Stimulated activated CD4-positive, alpha-beta T cell treated with anti-CD3 and anti-CD28 coated beads, Interleukin-4, amount 100 ng/mL, for 4 hours (primary cell): Measurements from ENCODE around the gene BBX.

Source experiments
- DNase-seq, 2 experiments: peaks; one replicate each; pipeline ENCODE4 v3.0.0-alpha.2; 2020

The BBX gene

GRCh38 chr3:107850681-107851080 is 327.9 kb downstream of the BBX start:
- no peak for DNase-seq

- no peak for DNase-seq
Observed at GRCh38 chr3:107853821-107854220, 331.1 kb downstream of the BBX start.

DNA sequence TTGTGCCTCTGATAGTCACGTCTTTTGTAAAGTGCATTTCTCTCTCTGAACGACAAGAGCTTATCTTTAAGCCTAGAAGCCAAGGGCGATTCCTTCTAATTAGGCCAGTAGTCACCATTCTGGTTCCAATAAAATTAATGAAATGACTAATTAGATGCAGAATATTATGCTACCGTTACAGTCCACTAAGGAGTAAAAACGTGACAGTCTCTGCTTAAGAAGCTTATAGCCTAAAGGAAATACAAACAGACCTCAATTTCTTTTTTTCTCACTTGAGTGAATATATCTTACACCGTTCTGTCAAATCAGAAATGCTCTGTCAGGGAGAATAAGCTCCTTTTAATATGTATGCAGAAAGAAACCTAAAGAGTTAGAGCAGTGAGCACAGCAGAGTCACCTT is 332.0 kb downstream of the BBX start:
- no peak for DNase-seq

- DNase-seq, result no peak
Observed at GRCh38 chr3:107855710-107856109, 332.9 kb downstream of the BBX start.

- DNase-seq, result no peak
Observed at GRCh38 chr3:107857854-107858253, 335.1 kb downstream of the BBX start.

- no peak for DNase-seq
Observed at GRCh38 chr3:107858876-107859275, 336.1 kb downstream of the BBX start.
